ENCODE data around the gene COL4A6. TPM values are rescaled to one million over a fixed set of nuclear protein-coding genes. Genes with fewer than 3 reads are reported as not detected.
A peak's percentile ranks its signal among the peaks of the same experiment; 100 is the strongest.

Gene COL4A6
- total and polyA plus RNA-seq, 10 of the 15 experiments (the other 5 are each of a cell fraction or from before 2014, with no cell fraction given), result 0.02 to 0.56 (median 0.05) TPM; not detected in 3

DNA sequence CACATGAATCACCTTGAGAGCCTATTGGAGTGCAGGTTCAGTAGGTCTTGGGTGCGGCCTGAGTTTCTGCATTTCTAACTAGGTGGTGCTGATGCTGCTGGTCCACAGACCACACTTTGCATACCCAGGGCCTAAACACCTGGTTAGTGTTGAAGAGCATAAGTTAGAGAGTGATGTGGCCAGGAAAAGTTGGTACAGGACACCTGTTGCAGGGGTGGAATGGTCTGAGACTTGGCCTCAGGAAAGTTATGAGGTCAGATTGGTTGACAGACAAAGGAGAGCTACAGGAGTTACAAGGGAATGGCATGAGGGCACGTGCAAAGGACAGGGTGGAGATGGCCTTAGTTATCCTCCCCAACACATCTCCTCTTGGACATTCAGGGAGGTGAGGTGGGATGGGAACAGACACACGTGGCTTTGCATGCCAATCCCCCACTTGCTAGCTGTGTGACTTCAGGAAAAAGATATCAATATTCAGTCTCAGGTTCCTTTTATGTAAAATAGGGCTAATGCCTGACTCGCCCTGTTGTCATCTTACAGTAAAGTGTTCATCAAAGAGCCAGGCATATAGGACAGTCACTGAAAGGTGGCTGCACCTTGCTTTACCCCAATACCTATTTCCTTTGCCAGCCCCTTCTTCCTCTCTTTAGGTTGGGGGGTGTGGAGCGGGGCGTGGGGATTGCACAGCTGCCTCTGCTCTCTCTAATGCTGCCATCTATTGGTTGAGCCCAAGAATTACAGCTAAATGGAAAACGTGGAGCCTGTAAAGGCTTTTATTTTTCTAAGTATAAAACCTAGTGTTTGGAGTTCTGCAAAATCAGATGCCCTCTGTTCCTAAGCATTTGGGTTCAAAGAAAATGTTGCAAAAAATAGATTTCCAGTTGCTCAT, 299.2 kb downstream of the COL4A6 start (continued):
- TF ChIP-seq, protein P1, sequence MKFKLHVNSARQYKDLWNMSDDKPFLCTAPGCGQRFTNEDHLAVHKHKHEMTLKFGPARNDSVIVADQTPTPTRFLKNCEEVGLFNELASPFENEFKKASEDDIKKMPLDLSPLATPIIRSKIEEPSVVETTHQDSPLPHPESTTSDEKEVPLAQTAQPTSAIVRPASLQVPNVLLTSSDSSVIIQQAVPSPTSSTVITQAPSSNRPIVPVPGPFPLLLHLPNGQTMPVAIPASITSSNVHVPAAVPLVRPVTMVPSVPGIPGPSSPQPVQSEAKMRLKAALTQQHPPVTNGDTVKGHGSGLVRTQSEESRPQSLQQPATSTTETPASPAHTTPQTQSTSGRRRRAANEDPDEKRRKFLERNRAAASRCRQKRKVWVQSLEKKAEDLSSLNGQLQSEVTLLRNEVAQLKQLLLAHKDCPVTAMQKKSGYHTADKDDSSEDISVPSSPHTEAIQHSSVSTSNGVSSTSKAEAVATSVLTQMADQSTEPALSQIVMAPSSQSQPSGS (IDR thresholded peaks at IDR 0.05; ENCODE audit: low read length), result no peak
- TF ChIP-seq RAD21 (IDR thresholded peaks at IDR 0.05; ENCODE audit: insufficient read depth, low read depth, low read length) (peak; percentile 41; the same call in 1 of the 2 replicates), EZH2 (IDR thresholded peaks at IDR 0.05; ENCODE audit: borderline replicate concordance, control insufficient read depth, low read depth, low read length) (no peak), WRNIP1 (IDR thresholded peaks at IDR 0.05; ENCODE audit: borderline replicate concordance, low read depth, low read length) (no peak), CEBPB (IDR thresholded peaks at IDR 0.05; ENCODE audit: borderline replicate concordance in 1 of 2, low read depth in 2 of 2, low read length in 2 of 2) (no peak)

DNA sequence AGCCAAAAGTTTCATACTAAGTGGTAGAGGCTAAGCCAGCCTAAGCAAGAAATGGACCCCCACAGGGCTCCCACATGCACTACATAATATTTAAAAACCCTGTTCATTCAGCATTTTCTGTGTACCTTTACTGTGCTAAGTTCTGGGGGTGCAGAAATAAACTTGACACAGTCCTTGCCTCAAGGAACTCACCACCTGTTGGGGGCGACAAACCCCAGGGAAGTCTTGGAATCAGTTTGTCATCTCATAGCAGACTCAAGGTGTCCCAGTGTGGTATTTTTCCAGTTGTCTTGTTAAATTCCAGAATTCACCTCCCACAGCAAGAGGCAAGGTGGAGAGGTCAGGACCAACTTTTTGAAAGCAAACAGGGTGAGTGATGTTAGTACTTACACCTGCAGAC, 303.5 kb downstream of the COL4A6 start:
- ChIA-PET RAD21 (ENCODE audit: unreplicated experiment) (no interaction called here), POLR2A (no interaction called here), CTCF (no interaction called here), SMC1A (ENCODE audit: uncharacterized antibody, unreplicated experiment) (no interaction called here)
- Histone ChIP-seq H3K27ac (ENCODE audit: control insufficient read depth, insufficient read depth) (no peak overlapping the region), H3K79me2 (ENCODE audit: control insufficient read depth, insufficient read depth, low read length) (no peaks in the 10 kb centered on the region), H3K9me3 (replicated peaks; ENCODE audit: control insufficient read depth, insufficient read depth, low read length) (no peaks in the 10 kb centered on the region), H3K27me3 (replicated peaks in 1 of 2; ENCODE audit: control insufficient read depth in 2 of 2, insufficient read depth in 2 of 2, low read length in 1 of 2) (no peaks in the 10 kb centered on the region), H3K4me2 (ENCODE audit: control insufficient read depth, insufficient read depth) (no peak overlapping the region), H2AFZ (ENCODE audit: control insufficient read depth, low read depth, low read length) (no peak overlapping the region), H3K36me3 (ENCODE audit: control insufficient read depth in 2 of 2, insufficient read depth in 2 of 2, low read length in 1 of 2) (peaks cover 0 to 5% of the 10 kb centered on the region in 2 experiments; a peak in 3 of 4 replicates), H3K4me1 (ENCODE audit: control insufficient read depth, insufficient read depth, low read length) (no peaks in the 10 kb centered on the region), H3K9ac (ENCODE audit: control insufficient read depth, insufficient read depth, low read length) (no peak overlapping the region), H3K4me3 (no peak overlapping the region), H4K20me1 (ENCODE audit: control insufficient read depth, insufficient read depth) (no peaks in the 10 kb centered on the region)
- no TSS peak for BruUV-seq (replicated peaks)
- TF ChIP-seq EP300 (IDR thresholded peaks at IDR 0.05; ENCODE audit: borderline replicate concordance in 1 of 2, control insufficient read depth in 1 of 2, low read depth in 2 of 2, low read length in 2 of 2), result no peak
- TF ChIP-seq, protein P2, sequence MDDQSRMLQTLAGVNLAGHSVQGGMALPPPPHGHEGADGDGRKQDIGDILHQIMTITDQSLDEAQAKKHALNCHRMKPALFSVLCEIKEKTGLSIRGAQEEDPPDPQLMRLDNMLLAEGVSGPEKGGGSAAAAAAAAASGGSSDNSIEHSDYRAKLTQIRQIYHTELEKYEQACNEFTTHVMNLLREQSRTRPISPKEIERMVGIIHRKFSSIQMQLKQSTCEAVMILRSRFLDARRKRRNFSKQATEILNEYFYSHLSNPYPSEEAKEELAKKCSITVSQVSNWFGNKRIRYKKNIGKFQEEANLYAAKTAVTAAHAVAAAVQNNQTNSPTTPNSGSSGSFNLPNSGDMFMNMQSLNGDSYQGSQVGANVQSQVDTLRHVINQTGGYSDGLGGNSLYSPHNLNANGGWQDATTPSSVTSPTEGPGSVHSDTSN (IDR thresholded peaks at IDR 0.05; ENCODE audit: insufficient replicate concordance, low read depth, low read length), result no peak
- TF ChIP-seq, protein P3, sequence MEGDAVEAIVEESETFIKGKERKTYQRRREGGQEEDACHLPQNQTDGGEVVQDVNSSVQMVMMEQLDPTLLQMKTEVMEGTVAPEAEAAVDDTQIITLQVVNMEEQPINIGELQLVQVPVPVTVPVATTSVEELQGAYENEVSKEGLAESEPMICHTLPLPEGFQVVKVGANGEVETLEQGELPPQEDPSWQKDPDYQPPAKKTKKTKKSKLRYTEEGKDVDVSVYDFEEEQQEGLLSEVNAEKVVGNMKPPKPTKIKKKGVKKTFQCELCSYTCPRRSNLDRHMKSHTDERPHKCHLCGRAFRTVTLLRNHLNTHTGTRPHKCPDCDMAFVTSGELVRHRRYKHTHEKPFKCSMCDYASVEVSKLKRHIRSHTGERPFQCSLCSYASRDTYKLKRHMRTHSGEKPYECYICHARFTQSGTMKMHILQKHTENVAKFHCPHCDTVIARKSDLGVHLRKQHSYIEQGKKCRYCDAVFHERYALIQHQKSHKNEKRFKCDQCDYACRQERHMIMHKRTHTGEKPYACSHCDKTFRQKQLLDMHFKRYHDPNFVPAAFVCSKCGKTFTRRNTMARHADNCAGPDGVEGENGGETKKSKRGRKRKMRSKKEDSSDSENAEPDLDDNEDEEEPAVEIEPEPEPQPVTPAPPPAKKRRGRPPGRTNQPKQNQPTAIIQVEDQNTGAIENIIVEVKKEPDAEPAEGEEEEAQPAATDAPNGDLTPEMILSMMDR (IDR thresholded peaks at IDR 0.05 in 2 of 3, conservative IDR thresholded peaks at IDR 0.05 in 1 of 3; ENCODE audit: control insufficient read depth in 2 of 3, extremely low read depth in 1 of 3, insufficient read depth in 1 of 3, low read depth in 3 of 3, low read length in 3 of 3), result peak in 1 of 3 experiments; percentile 15; a peak in 2 of 6 replicates
- TF ChIP-seq NR2F1 (conservative IDR thresholded peaks at IDR 0.05), result no peak
- TF ChIP-seq WRNIP1 (IDR thresholded peaks at IDR 0.05; ENCODE audit: borderline replicate concordance, low read depth, low read length), result no peak
- TF ChIP-seq TARDBP (IDR thresholded peaks at IDR 0.05; ENCODE audit: borderline replicate concordance), result no peak
- TF ChIP-seq SP1 (IDR thresholded peaks at IDR 0.05; ENCODE audit: low read depth, low read length), result no peak
- in situ Hi-C loops (cut with MboI) (no loop called here), intact Hi-C loops (cut with micrococcal nuclease; ENCODE audit: unreplicated experiment) (no loop called here)
- 0% methylated on average over 1 of the region's 1 CpG for WGBS (ENCODE audit: insufficient coverage, insufficient replicate concordance, low lambda C conversion rate, missing lambda C conversion rate)
- ATAC-seq (no peak), DNase-seq (ENCODE audit: low read depth, low spot score) (no peak), FAIRE-seq (no peak)
